HG02970 (cell line): ENCODE data around the gene ATRAID.
A peak's percentile ranks its signal among the peaks of the same experiment; 100 is the strongest.

Experiments
- ATAC-seq: cut with Tn5 transposase; IDR thresholded peaks from one replicate; pipeline ENCODE4 v1.9.1; 2021; ENCODE audit warnings: mild to moderate bottlenecking, moderate library complexity, moderate number of reproducible peaks; ENCODE audit not compliant: unreplicated experiment, low FRiP score

The ATRAID gene

DNA sequence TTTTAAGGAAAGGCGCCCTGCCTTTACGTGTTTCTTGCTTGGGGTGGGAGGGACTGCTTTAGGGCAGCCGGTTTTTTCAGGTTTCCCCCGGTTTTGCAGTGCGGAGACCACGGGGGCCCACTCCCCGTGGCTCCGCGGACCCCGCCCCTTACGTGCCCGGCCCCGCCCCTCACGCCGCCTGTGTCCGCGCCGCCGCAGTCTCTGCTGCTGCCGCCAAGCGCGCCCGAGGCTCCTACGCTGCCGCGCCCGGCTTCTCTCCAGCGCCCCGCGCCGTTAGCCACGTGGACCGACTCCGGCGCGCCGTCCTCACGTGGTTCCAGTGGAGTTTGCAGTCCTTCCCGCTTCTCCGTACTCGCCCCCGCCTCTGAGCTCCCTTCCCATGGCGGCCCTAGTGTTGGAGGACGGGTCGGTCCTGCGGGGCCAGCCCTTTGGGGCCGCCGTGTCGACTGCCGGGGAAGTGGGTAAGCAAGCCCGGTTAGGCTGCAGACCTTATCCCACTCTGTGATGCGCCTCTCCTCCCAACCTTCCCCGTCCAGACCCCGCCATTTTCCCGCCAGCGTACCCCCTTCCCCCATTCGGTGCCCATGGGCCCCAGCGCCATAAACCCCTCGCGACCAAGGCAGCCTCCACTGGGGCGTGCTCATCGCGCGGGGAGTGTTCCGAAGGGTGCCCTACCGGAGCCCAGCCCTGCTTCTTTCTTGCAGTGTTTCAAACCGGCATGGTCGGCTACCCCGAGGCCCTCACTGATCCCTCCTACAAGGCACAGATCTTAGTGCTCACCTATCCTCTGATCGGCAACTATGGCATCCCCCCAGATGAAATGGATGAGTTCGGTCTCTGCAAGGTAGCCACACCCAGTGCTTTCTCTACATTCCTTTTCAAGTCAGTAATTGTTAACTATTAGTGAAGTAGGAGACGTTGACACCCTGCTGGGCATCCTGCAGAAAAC is 5.6 kb downstream of the ATRAID start, which contains the start of gene CAD:
CAD (plus strand) TSS at position 197 of the 949 bp plus-strand sequence; CDS start at position 380, 183 bp downstream.
- ATAC-seq, result peak; percentile 61

DNA sequence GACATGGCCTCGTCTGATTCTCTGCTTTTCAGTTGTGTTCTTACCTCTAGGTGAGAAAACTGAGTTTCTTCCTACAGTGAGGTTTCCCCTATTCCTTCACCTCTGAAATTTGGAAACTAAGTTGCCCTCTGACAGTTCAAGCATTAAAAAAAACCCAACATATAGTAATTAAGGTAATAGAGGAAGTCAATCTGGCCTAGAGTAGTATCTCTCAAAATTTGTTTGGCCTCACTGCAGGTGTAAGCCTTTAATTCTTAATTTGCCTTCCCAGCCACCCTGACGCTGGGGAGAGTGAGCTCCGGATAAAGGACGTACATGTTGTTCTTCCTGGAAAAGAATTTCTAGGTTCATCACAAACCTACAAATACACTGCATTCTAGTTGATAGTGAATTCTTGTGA is 6.8 kb downstream of the ATRAID start:
- no peak for ATAC-seq

DNA sequence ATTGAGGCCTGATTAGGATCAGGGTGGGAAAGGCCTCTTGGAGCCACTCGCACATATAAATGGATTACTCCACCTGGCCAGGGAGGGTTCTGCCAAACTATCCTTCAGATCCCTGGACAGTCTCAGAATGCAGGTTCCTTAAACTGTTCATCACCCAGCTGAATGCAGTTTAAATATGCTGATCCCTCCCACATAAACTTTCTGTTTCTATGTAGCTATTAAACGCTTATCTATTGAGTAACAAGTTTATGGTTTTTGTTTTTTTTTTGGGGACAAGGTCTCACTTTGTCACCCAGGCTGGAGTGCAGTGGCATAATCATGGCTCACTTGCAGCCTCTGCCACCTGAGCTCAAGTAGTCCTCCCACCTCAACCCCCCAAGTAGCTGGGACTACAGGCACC is 7.2 kb downstream of the ATRAID start:
- no peak for ATAC-seq

DNA sequence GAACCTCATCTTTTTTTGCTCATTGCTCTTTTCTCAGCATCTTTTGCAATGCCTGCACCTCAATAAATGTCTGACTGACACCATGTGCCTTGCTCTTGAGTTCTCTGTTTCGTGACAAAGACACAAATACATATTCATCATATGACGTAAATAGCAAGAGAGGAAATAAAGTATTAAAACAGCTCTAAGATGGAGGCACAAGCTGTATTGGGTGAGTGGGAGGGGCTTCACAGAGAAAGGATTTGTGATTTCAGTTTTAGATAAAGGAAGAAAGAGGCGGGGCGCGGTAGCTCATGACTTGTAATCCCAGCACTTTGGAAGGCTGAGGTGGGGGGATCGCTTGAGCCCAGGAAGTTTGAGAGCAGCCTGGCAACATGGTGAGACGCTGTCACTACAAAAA is 8.2 kb downstream of the ATRAID start:
- no peak for ATAC-seq

DNA sequence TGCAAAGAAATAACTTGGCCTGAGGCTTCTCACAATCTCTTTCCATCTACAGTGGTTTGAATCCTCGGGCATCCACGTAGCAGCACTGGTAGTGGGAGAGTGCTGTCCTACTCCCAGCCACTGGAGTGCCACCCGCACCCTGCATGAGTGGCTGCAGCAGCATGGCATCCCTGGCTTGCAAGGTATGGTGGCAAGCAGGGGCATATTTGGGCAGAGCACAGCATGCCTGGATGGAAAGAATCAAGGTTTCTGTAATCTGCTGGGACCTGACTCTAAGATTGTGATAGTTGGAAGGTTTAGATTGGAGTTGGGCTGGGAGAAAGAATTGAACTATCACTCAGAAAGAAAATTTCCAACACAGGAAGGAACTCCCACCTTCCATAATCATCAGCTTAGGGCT is 9.3 kb downstream of the ATRAID start:
- ATAC-seq, result no peak

DNA sequence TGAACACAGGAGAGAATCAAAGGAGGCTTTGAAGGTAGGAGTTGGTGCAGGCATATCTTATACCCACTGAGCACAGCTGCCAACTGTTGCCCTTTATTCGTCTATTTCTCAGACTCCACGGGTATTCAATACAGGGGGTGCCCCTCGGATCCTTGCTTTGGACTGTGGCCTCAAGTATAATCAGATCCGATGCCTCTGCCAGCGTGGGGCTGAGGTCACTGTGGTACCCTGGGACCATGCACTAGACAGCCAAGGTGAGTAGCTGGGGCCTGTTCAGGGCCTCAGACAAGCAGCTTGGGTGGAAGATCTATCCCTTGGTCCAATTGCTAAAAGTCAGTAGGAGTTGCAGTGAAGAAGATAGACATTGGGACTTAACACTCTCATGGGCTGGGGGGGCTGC is 10.6 kb downstream of the ATRAID start:
- ATAC-seq, result no peak

DNA sequence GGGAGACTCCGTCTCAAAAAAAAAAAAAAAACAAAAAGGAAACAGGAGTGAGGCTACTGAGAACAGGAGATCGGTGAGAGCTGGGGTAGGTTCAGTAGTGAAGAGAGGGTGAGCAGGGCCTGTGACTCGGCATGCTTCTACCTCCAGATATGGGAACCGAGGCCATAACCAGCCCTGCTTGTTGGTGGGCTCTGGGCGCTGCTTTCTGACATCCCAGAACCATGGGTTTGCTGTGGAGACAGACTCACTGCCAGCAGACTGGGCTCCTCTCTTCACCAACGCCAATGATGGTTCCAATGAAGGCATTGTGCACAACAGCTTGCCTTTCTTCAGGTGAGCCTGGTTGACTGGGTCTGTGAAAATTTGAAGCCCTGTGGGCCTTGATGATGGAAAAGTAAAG is 11.6 kb downstream of the ATRAID start:
- no peak for ATAC-seq

DNA sequence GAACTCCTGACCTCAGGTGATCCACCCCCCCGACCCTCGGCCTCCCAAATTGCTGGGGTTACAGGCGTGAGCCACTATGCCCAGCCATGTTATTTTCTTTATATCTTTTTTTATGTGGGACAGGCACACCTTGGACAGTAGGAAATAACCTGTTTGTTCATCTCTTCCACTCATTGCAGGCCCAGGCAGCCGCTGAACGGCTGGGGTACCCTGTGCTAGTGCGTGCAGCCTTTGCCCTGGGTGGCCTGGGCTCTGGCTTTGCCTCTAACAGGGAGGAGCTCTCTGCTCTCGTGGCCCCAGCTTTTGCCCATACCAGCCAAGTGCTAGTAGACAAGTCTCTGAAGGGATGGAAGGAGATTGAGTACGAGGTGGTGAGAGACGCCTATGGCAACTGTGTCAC is 13.7 kb downstream of the ATRAID start:
- ATAC-seq, result no peak

DNA sequence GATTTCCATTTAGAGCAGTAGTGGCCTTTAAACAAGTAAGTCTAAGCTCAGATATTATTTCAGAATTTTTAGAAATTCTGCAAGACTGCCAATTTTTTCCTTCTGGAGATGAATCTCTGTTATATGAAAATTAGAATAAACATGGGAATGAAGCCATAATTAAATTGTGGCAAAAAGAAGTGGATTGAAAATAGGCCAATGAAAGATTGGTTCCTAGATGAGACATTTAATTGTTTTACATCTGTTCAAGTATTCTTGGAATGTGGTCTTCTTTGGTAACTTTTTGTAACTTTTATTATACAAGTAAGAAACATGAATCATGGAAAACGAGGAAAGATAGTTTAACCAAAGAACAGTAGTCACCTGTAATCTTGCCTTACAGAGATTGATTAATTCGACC is 15.7 kb downstream of the ATRAID start:
- no peak for ATAC-seq

DNA sequence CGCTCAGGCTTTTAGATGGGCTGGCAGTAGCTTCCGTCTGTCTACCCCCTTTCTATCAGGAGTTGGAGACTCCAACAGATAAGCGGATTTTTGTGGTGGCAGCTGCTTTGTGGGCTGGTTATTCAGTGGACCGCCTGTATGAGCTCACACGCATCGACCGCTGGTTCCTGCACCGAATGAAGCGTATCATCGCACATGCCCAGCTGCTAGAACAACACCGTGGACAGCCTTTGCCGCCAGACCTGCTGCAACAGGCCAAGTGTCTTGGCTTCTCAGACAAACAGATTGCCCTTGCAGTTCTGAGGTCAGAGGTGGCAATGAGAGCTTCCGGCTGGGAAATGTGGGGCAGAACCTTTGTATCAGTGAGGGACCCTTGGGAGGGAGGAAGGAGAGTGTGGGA is 20.1 kb downstream of the ATRAID start:
- ATAC-seq, result no peak

DNA sequence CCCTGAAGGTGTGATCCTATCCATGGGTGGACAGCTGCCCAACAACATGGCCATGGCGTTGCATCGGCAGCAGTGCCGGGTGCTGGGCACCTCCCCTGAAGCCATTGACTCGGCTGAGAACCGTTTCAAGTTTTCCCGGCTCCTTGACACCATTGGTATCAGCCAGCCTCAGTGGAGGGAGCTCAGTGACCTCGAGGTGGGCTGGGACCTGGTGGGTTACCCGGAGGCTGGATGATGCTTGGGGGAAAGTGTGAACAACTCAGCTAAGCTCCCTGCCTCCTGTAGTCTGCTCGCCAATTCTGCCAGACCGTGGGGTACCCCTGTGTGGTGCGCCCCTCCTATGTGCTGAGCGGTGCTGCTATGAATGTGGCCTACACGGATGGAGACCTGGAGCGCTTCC is 21.5 kb downstream of the ATRAID start:
- ATAC-seq, result no peak

DNA sequence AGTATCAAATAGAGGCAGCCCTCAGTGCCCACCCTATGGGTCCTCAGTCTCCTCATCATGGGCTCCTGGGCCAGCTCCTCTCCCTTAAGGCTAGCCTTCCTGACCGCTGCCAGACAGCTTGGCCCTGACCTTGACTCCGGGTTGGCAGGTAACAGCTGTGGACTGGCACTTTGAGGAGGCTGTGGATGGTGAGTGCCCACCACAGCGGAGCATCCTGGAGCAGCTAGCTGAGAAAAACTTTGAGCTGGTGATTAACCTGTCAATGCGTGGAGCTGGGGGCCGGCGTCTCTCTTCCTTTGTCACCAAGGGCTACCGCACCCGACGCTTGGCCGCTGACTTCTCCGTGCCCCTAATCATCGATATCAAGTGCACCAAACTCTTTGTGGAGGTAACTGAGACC is 24.3 kb downstream of the ATRAID start:
- no peak for ATAC-seq

DNA sequence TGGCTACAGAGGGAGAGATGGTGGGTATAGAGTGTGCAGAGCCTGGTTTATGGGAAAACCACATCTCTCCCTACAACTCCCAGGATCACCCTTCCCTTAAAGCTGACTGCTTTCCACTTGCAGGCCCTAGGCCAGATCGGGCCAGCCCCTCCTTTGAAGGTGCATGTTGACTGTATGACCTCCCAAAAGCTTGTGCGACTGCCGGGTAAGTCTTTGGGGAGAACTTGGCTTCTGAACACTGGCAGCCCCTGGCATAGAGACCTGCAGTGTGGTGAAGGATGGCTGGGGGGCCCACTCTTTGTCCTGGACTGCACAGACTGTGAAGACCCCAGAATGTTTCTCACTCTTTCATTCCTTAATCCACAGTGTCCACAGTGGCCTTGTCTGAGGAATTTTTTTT is 24.8 kb downstream of the ATRAID start:
- ATAC-seq, result no peak

DNA sequence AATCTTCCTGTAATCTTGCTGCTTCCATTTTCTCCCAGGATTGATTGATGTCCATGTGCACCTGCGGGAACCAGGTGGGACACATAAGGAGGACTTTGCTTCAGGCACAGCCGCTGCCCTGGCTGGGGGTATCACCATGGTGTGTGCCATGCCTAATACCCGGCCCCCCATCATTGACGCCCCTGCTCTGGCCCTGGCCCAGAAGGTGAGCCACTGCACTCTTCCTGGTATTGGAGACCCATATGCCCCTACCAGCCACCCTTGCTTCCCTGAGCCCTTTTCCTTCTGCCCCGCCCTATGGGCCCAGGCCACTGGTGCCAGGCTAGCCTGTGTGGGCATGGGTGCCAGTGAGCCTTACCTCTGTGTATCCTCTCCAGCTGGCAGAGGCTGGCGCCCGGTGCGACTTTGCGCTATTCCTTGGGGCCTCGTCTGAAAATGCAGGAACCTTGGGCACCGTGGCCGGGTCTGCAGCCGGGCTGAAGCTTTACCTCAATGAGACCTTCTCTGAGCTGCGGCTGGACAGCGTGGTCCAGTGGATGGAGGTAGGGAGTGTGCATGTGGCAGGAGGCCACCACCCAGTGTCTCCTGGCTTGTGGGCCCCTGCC is 25.6 kb downstream of the ATRAID start:
- ATAC-seq, result no peak

DNA sequence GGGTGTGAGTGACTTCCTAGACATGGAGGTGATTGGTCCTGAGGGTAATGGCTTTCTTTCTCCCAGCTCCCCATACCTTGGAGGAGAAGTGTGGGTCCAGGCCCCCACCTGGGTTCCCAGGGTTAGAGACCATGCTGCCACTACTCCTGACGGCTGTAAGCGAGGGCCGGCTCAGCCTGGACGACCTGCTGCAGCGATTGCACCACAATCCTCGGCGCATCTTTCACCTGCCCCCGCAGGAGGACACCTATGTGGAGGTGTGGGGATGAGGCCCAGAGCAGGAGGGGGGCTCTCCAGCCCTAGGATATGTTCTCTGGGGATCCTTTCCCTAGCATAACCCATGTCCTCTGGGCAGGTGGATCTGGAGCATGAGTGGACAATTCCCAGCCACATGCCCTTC is 27.1 kb downstream of the ATRAID start:
- no peak for ATAC-seq

DNA sequence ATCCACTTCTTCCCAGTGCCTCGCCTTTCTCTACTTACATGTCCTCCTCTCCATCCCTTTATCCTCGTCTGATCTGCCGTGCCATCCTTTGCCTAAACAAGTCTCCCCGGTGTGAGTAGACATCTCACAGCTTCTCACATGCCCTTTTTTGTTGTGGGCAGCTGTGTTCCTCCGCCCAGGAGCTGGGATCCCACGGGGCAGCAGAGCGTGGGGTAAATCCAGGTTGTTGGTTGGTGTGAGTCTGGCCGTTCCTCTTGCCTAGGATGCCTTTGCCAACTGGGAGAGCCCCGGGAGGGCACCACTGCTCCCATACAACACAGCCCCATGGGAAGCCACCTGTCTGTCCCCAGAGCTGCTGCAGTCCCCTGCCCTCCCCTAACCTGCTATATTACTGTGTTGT is 28.6 kb downstream of the ATRAID start:
- ATAC-seq, result no peak

DNA sequence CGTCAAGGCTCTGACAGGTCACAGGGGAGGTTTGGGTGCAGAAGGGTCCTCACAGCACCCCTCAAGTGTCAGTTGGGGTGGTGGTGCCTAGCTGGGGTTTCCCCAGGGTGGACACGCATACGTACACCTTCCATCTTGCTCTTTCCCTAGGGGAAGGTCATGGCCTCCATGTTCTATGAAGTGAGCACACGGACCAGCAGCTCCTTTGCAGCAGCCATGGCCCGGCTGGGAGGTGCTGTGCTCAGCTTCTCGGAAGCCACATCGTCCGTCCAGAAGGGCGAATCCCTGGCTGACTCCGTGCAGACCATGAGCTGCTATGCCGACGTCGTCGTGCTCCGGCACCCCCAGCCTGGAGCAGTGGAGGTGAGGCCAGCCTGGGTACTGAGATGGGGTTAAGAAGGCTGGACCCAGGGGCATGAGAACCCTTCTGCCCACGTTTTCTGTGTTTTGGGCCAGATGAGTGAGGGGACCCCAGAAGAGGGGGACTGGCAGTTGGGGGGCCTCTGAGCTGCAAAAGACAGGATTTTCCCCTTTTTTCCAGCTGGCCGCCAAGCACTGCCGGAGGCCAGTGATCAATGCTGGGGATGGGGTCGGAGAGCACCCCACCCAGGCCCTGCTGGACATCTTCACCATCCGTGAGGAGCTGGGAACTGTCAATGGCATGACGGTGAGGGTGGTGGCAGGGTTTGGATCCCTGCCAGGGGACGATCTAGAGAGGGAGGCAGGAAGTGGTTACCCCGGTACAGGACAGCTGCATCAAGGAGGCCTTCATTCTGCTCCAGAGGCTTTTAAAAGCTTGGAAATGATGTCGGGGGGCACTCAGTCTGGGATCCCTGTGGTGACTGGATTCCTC is 30.1 kb downstream of the ATRAID start:
- ATAC-seq, result no peak

DNA sequence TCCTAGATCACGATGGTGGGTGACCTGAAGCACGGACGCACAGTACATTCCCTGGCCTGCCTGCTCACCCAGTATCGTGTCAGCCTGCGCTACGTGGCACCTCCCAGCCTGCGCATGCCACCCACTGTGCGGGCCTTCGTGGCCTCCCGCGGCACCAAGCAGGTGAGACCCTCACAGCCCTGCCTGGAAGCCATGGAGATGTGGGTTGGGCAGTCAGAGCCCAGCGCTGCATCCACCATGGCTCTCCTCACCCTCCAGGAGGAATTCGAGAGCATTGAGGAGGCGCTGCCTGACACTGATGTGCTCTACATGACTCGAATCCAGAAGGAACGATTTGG is 30.7 kb downstream of the ATRAID start:
- no peak for ATAC-seq

DNA sequence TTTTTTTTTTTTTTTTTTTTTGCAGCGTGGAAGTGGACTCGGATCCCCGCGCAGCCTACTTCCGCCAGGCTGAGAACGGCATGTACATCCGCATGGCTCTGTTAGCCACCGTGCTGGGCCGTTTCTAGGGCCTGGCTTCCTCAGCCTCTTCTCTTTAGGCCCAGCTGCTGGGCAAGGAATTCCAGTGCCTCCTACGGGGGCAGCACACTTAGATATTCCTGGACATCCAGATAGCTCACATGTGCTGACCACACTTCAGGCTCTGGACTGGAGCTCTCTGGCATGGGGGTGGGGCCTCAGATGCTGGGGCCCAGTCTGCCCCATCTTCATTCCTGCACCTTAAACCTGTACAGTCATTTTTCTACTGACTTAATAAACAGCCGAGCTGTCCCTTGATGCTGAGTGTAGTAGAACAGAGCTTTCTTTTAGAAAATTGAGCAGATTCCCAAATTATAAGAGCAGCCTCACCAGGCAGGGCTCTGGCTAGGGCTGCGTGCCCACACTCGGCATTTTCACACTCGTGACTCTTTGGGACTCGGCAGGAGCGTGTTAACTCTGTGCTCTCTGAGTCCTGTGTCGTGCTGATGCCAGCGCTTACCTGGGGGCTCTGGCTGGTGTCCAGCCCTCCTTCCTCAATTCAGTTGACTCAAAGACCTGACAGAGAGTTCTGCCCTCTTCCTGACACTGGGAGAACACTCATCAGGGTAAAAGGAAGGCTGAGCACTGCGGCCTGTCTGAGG is 31.7 kb downstream of the ATRAID start:
- ATAC-seq, result no peak

DNA sequence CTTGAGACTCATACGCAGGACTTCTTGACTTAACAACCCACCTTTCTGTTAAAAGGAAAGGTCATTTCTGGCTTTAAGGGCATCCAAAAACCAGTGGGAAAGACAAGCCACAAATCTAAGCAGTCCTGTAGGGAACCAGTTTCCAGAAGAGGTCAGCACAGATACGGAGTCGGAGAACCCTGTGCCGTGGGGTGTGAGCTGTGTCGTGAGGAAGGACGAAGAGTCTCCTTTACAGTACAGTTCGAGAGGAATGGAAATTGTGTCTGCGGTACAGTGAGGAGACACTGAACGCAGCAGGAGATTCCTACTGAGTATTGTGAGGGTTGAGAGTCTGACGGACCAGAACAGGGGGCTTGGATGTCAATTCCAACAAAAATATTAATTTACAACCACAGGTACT is 33.3 kb downstream of the ATRAID start:
- ATAC-seq, result no peak

DNA sequence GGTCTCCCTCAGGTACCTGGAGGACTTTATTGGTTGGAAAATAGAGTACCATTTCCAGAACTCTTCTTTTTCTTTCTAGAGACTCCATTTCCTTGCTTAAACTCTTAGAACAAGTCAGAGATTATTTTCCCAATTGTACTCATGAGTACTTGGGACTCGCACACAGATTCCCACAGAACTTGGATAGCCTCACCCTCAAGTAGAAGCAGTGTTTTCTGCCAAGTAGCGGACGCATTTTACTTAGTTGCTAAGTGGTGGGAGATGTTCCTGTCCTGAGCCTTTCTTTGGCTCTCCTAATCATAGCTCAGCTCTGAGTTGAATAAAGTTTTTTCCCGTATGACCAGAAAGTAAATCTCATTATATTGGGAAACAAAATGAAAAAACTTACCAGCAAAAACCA is 33.8 kb downstream of the ATRAID start:
- no peak for ATAC-seq
